GM21529 (cell line): ENCODE measurements around the gene C11orf58.

ENCODE experiments used
- ATAC-seq: cut with Tn5 transposase; IDR thresholded peaks from one replicate; pipeline ENCODE4 v1.9.1; 2021; ENCODE audit not compliant: unreplicated experiment

Gene C11orf58

DNA sequence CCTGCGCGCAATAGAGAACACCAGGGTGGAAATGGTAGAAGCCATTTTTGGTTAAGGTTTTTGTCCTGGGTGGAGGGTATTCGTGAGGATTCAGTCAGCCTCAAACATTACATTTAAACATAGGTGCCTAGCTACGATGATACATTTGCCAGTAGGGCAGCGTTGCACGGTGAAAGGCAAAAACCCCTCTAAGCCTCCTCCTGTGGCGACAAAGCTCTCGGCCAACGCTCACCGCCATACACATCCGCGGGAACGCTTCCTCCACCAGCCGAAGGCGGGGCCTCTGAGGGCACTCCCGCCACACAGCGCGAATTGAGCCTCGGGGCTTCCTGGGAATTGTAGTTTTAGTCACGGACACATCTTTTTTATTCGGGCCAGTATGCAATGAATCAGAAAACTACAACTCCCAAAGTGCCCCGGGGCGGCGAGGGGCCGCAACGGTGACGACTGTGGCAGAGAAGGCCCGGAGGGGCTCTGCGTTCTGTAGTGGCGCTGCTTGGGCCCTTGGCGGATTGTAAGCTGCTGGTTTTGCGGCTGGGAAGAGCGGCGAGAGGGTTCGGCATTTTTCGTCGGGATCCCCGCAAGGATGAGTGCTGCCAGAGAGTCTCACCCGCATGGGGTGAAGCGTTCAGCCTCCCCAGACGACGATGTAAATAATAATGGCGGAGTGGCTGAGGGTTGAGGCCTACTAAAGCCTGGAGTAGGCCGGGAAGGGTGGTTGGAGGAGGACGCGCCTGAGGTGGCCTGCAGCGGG, at the start of gene C11orf58:
C11orf58 (plus strand) TSS at position 455 of the 754 bp plus-strand sequence; CDS start at position 587, 132 bp downstream.
- peak; percentile 97 for ATAC-seq

DNA sequence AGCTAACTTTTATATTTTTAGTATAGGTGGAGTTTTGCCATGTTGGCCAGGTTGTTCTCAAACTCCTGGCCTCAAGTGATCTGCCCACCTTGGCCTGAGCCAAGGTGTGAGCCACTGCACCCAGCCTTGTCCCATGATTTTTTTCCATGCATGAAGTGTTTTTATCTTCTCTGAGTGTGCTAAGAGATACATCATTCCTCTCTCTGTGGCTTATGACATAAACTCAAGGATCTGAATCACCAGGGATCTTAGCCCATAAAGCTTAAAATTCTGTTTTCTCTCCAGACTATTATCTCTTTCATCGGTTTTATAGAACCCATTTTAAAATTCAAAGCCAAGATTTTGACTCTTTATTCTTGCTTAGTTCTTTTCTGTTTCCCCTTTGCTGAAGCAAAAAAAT, 48.4 kb upstream of the C11orf58 start:
- ATAC-seq = no peak

DNA sequence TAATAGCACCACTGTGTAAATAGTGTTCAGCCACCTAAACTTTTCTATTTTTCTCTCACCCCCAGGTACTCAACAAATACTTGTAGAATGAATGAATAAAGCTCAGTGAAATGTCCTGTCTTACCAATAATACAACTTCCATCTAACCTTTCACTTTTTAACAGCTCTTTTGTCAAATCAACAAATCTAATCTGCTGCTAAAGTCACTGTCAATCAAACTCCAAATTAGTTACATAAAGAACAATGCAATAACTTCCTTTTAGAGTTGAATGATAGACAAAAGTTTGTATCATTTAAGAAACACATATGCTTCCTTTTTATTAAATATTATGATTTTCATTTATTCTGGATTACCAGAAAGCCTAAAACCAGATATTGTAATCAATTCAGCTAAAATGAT, 34.7 kb upstream of the C11orf58 start:
- no peak for ATAC-seq

DNA sequence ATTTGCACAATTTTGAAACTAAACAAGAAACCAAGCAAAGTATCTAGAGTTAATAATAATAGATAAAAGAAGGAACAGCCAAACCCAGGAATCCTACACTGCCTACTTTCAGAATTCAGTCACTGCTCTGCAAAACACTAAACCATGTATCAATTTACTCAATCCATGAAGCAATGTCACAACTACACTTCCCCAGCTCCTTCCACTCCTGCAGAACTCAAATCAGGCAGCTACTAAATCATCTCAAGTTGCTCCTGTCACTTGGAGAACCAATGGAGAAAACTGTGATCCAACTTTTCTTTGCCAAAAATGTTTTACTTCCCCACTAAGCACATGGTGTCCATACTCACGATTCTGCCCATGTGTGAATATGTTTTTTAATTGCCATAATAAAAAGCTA, 24.9 kb upstream of the C11orf58 start:
- ATAC-seq = no peak

DNA sequence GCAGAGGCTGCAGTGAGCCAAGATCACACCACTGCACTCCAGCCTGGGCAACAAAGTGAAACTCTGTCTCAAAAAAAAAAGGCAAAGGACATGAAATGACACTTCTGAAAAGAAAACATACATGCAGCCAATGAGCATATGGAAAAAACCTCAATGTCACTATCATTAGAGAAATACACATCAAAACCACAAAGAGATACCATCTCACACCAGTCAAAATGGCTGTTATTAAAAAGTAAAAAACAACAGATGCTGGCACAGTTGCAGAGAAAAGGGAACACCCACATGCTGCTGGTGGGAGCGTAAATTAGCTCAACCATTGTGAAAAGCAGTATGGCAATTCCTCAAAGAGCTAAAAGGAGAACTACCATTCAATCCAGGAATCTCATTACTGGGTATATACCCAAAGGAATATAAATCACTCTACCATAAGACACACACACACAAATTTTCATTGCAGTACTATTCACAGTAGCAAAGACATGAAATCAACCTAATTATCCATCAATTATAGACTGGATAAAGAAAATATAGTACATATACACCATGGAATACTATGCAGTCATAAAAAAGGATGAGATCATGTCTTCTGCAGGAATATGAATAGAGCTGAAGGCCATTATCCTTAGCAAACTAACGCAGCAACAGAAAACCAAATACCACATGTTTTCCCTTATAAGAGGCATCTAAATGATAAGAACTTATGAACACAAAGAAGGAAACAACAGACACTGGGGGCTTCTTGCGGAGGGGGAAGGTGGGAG, 15.7 kb upstream of the C11orf58 start:
- no peak for ATAC-seq

DNA sequence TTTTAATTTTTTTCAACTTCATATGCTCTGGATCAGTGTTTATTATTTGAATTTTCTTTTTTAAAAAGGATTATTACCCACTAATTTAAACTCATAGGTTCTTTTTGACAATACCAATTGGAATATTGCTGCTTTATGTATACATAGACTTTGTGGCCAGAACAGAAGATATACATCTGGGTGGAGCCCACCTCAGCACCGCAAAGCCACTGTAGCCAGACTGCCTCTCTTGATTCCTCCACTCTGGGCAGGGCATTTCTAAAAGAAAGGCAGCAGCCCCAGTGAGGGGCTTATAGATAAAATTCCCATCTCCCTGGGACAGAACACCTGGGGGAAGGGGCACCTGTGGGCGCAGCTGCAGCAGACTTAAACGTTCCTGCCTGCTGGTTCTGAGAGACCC, 10.6 kb upstream of the C11orf58 start:
- no peak for ATAC-seq

- ATAC-seq = peak; percentile 8
Measured at GRCh38 chr11:16737818-16738192, 642 bp upstream of the C11orf58 start.

GRCh38 chr11:16738947-16739815, 734 bp downstream of the C11orf58 start:
- no peak for ATAC-seq

- no peak for ATAC-seq
Measured at GRCh38 chr11:16741473-16741872, 3.0 kb downstream of the C11orf58 start.

DNA sequence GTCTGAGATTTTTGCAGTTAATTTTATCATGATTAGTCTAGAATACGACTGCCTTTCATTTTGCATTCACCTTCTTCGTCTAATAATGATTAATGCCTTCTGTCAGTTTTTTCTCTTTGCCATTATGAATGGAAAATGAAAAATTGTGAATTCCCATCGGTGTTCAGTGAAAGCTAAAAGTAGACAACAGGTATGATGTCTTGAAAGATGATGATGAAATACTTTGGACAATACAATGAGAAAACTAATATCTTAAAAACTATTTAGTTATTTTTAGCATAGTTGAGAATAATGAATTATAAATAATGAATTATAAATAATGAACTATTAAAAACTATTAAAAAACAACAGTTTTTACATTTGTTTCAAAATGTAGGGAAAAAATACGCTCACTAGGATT, 5.0 kb downstream of the C11orf58 start:
- no peak for ATAC-seq

- no peak for ATAC-seq
Measured at GRCh38 chr11:16744128-16744725, 5.8 kb downstream of the C11orf58 start.

DNA sequence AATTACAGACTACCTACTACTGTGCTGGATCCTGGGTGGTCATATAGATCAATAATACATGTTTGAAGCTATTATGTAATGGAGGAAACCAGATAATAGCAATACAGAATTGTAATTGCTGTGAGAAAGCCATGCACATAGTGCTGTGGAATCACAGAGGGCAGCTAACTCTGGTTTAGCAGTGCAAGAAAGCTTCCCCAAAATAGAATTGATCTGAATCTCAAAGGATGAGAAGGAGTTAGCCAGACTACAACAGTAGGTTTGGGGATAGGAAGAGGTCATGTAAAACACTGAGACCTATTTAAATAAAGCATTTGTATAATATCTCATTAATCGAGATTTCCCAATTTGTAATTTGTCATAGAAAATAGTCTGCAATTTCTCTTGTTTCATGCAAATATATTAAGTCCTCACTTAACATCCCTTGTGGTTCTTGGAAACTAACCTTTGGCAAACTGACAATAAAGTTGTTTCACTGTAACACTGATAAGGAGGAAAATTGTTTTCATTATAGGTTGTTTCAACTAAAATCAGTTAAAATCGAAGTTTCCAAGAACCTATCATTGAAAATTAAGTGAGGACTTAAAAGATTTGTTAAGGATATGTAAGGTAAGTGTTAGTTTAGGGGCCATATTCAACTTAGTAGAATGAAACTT, 7.6 kb downstream of the C11orf58 start:
- ATAC-seq = no peak

GRCh38 chr11:16749092-16749491, 10.6 kb downstream of the C11orf58 start:
- ATAC-seq = no peak

DNA sequence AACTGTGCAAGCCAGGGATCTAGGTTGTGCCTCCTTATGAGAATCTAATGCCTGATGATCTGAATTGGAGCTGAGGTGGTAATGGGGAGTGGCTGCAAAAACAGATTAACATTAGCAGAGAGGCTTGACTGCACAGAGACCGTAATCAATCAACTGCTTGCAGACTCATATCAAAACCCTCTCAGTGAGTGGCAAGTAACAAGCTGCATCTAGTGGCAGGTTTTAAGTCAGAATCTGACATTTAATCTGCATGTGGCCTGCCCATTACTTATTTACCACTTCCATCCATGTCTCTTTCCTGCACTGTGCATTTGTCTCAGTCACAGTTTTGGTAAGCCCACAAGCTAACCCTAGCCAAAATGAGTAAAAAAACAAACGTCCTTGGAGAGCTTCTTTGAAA, 11.2 kb downstream of the C11orf58 start:
- peak; percentile 44 for ATAC-seq

DNA sequence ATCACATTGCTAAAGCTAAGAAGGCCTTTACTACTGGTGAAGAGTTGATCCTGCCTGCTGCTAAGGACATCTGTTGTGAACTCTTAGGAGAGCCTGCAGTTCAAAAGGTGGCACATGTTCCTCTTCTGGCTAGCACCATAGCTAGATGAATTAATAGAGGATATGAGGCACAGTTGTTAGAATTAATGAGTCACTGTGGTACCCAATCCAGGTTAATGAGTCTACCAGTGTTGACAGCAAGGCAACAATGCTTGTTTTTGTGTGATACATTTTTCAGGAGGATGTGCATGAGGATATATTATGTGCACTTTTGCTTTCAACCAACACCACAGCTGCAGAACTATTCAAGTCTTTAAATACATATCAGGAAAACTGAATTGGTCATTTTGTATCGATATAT, 12.0 kb downstream of the C11orf58 start:
- ATAC-seq = no peak

GRCh38 chr11:16758382-16759024, 20.1 kb downstream of the C11orf58 start:
- no peak for ATAC-seq

DNA sequence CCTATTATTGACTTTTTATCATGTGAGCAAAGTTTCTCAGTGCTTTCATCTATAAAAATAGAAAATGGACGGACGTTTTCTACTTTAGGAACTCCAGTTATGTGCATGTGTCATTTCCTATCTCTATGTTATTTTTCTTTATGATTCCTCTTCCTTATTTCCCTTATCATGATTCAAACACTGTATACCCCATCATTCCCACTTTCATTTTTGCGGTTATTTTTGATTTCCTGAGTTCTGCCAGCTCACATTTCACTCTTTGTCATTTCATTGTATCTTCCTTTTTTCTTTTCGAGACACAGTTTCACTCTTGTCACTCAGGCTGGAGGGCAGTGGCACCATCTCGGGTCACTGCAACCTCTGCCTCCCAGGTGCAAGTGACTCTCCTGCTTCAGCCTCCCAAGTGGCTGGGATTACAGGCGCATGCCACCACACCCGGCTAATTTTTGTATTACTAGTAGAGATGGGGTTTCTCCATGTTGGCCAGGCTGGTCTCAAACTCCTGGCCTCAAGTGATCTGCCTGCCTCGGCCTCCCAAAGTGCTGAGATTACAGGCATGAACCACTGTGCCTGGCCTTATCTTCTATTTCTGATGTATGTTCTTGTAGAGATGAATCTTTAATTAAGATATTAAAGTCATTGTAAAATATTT, 21.5 kb downstream of the C11orf58 start:
- ATAC-seq = no peak

DNA sequence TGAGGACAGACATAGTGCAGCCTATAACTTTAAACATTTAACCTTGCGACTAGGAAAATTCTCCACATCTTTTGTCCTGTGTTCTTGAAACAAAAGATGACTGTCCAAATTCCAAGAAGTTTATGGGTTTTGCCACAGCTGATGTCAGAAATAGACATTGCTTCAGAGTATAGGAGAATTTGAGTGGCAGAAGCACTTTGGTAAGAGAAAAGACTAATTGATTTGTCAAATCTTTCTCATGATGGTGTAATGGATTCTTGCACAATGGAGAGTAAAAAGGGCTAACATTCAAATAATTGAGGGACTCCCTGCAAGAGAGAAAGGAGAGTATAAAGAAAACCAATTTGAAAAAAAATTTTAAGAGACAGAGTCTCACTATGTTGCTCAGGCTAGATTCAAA, 25.3 kb downstream of the C11orf58 start:
- no peak for ATAC-seq

- no peak for ATAC-seq
Measured at GRCh38 chr11:16764888-16765287, 26.4 kb downstream of the C11orf58 start.

GRCh38 chr11:16767137-16767536, 28.7 kb downstream of the C11orf58 start:
- no peak for ATAC-seq
